ENCODE measurements around the gene IFI35. TPM values are rescaled to one million over a fixed set of nuclear protein-coding genes. Genes with fewer than 3 reads are reported as not detected.
"Not testable (repeated sequence)": the region's sequence is repeated elsewhere in the genome, so short reads cannot be mapped to it uniquely, and the experiment has no call there.

Gene IFI35
- total and polyA plus RNA-seq, 3 donors from 2014 or later: 8.0 to 15.0 (median 12.7) TPM

GRCh38 chr17:43040655-43041054 is 34.1 kb downstream of the IFI35 start:
- H3K27me3 ChIP-seq: no peaks in the 10 kb centered on the region
- H3K9me3 ChIP-seq: no peaks in the 10 kb centered on the region
- no peak for DNase-seq
- no peak overlapping the region for H3K4me3 ChIP-seq
- H3K36me3 ChIP-seq (ENCODE audit: low read depth, missing control alignments): no peaks in the 10 kb centered on the region
- H3K27ac ChIP-seq: no peak overlapping the region
- intact Hi-C loops (cut with DNase I; ENCODE audit: low total_unique reads): no loop called here
- no peaks in the 10 kb centered on the region for H3K4me1 ChIP-seq
- no peak for TF ChIP-seq POLR2A (IDR thresholded peaks at IDR 0.05)
- TF ChIP-seq CTCF (IDR thresholded peaks at IDR 0.05): no peak
- WGBS, 2 donors: 58 to 69% methylated on average over 2 of the region's 2 CpGs

GRCh38 chr17:43042025-43042628 is 35.5 kb downstream of the IFI35 start:
- no peaks in the 10 kb centered on the region for H3K4me1 ChIP-seq
- no peaks in the 10 kb centered on the region for H3K27me3 ChIP-seq
- H3K9me3 ChIP-seq: no peaks in the 10 kb centered on the region
- intact Hi-C loops (cut with DNase I; ENCODE audit: low total_unique reads): no loop called here
- no peaks in the 10 kb centered on the region for H3K36me3 ChIP-seq (ENCODE audit: low read depth, missing control alignments)
- H3K27ac ChIP-seq: no peak overlapping the region
- no peak for TF ChIP-seq CTCF (IDR thresholded peaks at IDR 0.05)
- no peak for TF ChIP-seq POLR2A (IDR thresholded peaks at IDR 0.05)
- 59 to 71% methylated on average over 5 of the region's 5 CpGs for WGBS, 2 donors
- DNase-seq: peak; percentile 26
- no peak overlapping the region for H3K4me3 ChIP-seq

DNA sequence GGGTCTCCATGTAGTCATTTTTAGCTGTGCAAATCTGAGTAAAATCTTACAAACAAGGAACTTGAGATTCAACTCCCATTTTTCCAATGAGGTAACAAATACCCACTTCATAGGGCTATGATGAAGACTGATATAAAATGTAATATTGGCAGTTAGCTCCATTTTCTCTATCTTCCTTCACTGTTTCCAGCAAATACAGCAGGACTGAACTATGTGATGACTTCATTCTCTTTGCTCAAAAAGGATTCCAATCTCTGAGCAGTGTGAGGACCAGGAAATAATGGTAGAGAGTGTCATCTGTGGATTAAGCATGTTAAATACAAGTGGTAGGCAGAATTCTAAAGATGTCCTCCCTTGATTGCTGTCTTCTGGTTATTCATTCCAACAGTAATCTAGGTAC is 36.7 kb downstream of the IFI35 start:
- DNase-seq: no peak
- TF ChIP-seq POLR2A (IDR thresholded peaks at IDR 0.05) (no peak), CTCF (IDR thresholded peaks at IDR 0.05) (no peak)
- no peaks in the 10 kb centered on the region for H3K36me3 ChIP-seq (ENCODE audit: low read depth, missing control alignments)
- no peaks in the 10 kb centered on the region for H3K4me1 ChIP-seq
- H3K9me3 ChIP-seq: no peaks in the 10 kb centered on the region
- no peak overlapping the region for H3K4me3 ChIP-seq
- intact Hi-C loops (cut with DNase I; ENCODE audit: low total_unique reads): no loop called here
- H3K27me3 ChIP-seq: no peaks in the 10 kb centered on the region
- H3K27ac ChIP-seq: no peak overlapping the region

DNA sequence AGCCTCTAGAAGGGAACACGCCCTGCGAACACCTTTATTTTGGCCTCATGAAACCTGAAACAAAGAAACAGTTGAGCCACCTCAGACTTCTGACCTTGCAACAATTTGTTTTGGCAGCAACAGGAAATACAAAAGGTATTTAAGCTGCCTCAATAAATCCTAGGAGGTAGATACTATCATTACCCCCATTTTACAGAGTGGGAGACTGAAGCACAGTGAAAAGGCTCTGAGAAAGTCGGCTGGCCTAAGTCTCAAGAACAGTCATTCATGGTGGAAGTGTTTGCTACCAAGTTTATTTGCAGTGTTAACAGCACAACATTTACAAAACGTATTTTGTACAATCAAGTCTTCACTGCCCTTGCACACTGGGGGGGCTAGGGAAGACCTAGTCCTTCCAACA is 37.4 kb downstream of the IFI35 start:
- H3K9me3 ChIP-seq: no peaks in the 10 kb centered on the region
- intact Hi-C loops (cut with DNase I; ENCODE audit: low total_unique reads): no loop called here
- 71 to 81% methylated on average over 4 of the region's 4 CpGs for WGBS, 2 donors
- DNase-seq: no peak
- H3K36me3 ChIP-seq (ENCODE audit: low read depth, missing control alignments): no peaks in the 10 kb centered on the region
- no peaks in the 10 kb centered on the region for H3K27me3 ChIP-seq
- no peak overlapping the region for H3K27ac ChIP-seq
- H3K4me3 ChIP-seq: no peak overlapping the region
- no peaks in the 10 kb centered on the region for H3K4me1 ChIP-seq
- no peak for TF ChIP-seq CTCF (IDR thresholded peaks at IDR 0.05)

GRCh38 chr17:43051969-43052368 is 45.4 kb downstream of the IFI35 start:
- intact Hi-C loops (cut with DNase I; ENCODE audit: low total_unique reads): no loop called here
- no peaks in the 10 kb centered on the region for H3K27me3 ChIP-seq
- no peak for DNase-seq
- H3K4me3 ChIP-seq: no peak overlapping the region
- no peaks in the 10 kb centered on the region for H3K9me3 ChIP-seq
- no peaks in the 10 kb centered on the region for H3K4me1 ChIP-seq
- TF ChIP-seq CTCF (IDR thresholded peaks at IDR 0.05) (no peak), POLR2A (IDR thresholded peaks at IDR 0.05) (no peak)
- WGBS, 2 donors: 86 to 92% methylated on average over 1 of the region's 1 CpG
- H3K36me3 ChIP-seq (ENCODE audit: low read depth, missing control alignments): no peaks in the 10 kb centered on the region
- H3K27ac ChIP-seq: no peak overlapping the region

DNA sequence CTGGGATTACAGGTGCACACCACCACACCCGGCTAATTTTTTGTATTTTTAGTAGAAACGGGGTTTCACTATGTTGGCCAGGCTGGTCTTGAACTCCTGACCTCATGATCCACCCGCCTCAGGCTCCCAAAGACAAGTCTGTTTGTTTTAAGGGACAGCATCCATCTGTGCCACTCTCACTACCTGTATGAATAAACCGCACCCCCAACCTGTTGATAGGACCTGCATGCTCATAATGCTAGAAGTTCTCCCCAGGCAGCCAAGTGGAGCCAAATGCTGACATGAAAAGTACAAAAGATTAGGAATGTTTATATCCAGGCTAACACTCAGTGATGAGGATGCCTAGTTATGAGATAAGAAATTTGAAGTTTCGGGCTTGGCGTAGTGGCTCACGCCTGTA is 46.4 kb downstream of the IFI35 start:
- H3K4me1 ChIP-seq; H3K27ac ChIP-seq; DNase-seq; H3K4me3 ChIP-seq; intact Hi-C loops (cut with DNase I; ENCODE audit: low total_unique reads); H3K36me3 ChIP-seq (ENCODE audit: low read depth, missing control alignments); H3K9me3 ChIP-seq; H3K27me3 ChIP-seq: not testable (repeated sequence)
- 92 to 97% methylated on average over 7 of the region's 7 CpGs for WGBS, 2 donors
